NCI-H1048 (cell line): ENCODE results near the gene OR13D1.
"Not testable (repeated sequence)": the region's sequence is repeated elsewhere in the genome, so short reads cannot be mapped to it uniquely, and the experiment has no call there.

Source experiments
- DNase-seq: peaks from one replicate; lab custom pipeline; 2025; lab: John Stamatoyannopoulos, UW

Gene OR13D1, protein sequence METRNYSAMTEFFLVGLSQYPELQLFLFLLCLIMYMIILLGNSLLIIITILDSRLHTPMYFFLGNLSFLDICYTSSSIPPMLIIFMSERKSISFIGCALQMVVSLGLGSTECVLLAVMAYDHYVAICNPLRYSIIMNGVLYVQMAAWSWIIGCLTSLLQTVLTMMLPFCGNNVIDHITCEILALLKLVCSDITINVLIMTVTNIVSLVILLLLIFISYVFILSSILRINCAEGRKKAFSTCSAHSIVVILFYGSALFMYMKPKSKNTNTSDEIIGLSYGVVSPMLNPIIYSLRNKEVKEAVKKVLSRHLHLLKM

DNA sequence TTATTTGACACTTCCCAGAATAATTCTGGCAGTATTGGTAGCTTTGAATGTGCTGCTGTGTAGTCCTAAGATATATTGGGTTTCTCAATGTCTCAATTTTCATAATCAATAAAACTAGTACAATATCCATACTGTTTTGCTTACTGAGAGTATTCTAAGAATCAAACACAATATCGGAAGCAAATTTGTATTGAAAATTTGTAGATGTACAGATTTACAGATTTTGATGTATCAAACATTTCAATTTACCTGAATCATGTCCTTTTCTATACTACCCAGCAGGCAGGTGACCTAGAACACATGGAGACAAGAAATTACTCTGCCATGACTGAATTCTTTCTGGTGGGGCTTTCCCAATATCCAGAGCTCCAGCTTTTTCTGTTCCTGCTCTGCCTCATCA is at the start of gene OR13D1:
OR13D1 (plus strand) TSS at position 301 of the 400 bp plus-strand sequence; CDS start at position 301, 0 bp downstream.
- DNase-seq: no peak

DNA sequence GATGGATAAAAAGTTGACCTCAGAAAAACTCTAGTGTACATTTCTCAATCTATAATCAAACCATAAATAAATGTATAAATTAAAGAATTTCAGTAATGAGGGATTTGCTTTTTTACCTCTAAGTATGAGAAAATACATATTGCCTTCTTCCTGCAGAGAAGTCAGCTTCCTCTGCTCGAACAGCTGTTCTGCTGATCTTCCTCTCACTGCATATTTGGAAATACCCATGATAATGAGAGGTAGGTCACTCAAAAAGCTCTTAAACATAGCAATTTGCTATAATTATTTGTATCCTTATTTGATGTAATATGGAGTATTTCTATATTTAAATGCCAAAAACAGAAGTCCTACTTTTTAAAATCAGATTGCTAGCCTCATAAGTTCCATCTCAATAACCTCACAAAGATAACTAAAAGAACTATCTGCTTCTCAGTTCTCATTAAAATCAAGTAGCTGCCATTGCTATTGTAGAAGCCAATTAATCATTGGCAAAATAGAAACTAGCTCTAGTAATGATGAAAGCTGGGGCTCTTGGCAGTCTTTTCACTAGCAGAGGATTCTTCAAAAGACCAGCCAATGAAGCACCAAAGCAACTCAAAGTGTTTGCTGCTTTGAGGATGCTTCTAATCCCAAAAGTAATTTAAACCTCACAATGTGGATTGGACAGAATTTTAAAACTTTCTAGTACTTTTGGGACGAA is 35.7 kb upstream of the OR13D1 start:
- no peak for DNase-seq

DNA sequence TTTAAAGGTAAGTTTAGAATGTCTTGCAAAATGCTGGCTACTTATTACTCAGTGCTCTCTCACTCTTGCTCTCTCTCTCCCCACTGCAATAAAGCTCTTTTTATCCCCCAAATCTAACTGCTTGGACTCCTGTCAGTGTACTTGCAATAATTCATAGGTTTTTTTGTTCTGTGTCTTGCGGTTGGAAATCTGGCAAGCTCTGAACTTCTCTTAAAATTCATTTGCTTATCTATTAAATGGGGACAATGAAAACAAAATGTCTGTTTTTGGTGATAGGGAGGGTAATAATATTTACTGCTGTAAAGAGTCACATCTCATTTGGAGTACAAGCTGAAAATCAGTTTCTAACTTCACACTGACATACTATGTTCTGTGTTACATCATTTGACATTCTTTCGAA is 18.7 kb upstream of the OR13D1 start:
- no peak for DNase-seq

DNA sequence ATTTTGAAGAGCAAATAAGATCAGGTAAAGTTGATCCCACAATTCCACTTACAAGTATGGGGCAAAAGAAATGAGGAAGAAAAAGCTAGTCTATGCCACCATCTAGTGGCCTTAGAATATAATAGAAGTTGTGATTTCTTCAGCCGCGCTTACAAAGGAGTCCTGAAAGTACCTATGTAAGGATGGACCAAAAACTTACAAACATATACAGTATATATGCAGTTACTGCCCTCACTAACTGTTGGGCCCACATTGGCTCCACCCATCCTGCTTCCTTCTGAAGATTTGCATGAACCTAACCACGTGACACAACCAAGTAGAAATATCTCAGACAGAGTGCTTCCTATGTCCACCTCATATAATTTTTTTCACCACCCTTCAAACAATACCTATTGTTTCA is 11.7 kb upstream of the OR13D1 start:
- peak; percentile 28 for DNase-seq

DNA sequence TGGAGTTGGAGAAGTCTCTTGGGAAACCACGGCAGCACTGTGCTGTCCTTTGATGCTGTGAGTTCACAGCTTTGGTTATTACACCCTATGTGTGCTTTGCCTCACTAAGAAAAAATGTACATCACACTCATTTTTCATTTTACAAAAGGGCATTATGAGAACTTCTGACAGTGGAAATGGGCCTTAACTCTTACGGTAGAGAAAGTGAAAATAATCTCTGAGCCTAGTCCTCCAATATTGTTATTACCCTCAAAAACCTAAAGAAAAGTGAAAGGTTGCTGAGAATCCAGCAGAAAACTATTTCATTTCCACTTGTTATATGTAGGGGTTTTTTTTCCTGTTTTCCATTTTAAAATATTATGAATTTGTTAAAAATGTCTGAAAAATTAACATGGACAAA is 8.2 kb upstream of the OR13D1 start:
- DNase-seq: no peak

DNA sequence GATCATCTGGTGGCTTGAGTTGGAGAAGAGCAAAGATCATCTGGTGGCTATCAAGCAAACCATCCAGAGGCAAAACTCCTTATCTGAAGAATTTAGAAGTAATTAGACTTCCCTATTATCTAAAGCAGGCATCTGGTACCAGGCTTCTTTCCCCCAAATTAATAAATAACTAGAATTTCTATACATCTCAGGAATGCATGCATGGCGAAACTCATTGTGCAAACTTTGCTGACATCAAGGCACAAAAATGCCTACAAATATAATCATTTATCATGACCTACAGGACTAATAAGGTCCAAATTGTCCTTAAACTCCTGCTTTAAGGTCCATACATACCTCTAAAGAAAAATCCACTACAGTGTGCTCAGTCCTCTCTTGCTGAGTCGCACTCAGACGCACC is 6.0 kb downstream of the OR13D1 start:
- no peak for DNase-seq

DNA sequence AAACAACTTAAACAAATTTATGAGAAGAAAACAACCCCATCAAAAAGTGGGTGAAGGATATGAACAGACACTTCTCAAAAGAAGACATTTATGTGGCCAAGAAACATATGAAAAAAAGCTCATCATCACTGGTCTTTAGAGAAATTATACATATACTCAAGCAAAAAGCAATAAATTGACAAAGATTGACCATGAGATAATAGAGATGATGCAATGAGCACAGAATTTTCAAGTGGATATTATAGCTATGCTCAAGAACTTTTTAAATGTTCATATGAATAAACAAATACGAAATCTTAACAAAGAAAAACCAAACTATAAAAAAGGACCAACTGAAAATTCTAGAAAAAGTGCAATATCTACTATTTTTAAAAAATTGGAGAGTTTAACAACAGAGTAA is 14.4 kb downstream of the OR13D1 start:
- not testable (repeated sequence) for DNase-seq

DNA sequence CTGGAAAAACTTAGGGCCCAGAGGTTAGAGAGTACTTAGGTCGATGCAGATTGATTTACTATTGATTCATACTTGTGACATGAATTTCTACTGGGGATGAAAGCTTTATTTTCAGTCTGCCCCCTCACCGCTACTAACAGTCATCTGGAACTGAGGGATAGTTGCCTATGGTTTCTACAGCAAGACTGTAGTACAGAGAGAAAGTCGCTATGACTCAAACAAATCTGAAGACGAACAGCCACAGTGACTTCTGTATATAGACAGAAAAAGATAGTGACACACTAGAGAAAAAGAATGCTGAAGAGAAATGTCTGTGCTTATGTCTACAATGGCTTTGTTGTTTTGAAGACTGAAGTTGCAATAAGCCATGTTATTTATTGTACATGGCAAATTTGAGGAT is 17.3 kb downstream of the OR13D1 start:
- no peak for DNase-seq

DNA sequence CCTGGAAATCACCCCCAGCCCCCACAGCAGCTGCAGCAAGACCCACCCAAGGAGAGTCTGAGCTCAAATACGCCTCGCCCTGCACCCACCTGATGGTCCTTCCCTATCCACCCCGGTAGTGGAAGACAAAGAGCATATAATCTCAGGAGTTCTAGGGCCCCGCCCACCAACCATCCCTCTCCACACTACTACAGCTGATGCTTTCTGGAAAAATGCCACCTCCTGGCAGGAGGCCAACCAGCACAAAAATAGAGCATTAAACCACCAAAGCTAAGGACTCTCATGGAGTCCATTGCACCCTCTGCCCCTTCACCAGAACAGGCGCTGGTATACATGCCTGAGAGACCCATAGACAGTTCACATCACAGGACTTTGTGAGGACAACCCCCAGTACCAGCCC is 30.7 kb downstream of the OR13D1 start:
- DNase-seq: no peak

DNA sequence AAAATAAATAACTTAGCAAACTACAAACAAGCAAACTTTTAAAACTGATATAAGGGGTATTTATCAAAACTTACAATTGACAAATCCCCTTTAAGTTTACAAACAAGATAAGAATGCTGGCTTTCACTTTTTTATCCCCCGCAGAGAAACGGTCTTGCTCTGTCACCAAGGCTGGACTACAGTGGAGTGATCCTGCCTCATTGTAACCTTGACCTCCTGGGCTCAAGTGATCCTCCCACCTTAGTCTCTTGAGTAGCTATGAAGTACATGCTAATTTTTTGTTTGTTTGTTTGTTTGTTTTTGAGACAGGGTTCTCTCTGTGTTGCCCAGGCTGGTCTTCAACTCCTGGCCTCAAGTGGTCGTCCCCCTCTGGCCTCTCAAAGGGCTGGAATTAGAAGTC is 44.1 kb downstream of the OR13D1 start:
- DNase-seq: no peak

DNA sequence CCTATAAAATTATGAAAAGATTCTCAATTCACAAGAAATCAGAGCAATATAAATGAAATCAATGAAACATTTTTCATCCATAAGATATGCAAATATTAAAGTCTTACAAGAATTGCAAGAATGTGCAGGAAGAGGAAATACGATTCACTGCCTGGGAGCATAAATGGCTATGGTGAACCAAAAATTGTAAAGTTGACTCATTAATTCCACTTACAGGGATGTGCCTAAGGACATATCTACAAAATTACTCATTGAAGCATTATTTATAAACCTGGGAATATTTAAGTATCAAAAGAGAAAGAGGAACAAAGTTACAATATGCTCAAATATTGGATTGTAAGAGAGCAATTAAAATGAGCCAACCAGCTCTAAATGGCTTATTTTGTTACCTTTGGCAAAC is 46.3 kb downstream of the OR13D1 start:
- peak; percentile 9 for DNase-seq

DNA sequence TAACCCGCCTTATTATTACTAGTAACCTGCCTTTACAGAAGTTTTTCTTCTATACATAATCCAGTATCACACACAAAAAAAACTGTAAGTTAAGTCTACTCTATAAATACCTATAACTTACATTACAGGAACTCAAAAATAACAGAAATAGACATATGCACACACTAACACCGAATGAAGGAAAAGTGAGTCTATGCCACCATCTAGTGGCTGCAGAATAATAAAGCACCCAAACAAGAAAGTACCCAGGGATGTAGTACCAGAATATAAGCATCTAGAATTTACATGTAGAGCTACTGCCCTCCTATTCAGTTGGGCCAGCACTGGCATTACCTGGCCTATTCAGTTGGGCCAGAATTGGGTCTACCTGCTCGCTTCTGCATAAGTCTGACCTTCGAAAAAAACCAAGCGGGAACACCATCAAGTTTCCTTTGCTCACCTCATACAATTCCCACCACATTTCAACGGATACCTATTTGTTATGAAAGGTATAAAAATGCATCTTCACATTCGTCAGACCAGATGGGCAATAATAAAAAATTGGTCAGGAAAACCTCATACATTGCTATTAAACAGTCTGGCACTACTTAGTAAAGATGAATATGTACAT is 49.2 kb downstream of the OR13D1 start:
- DNase-seq: peak; percentile 30
